A673 (cell line): Measurements from ENCODE around the gene CDX1. TPM values are rescaled to one million over a fixed set of nuclear protein-coding genes. Genes with fewer than 3 reads are reported as not detected.

Source experiments
- BruUV-seq: library from RNA; stranded (reverse); fragments of 400-500 nt; replicated peaks from 2 replicates; lab custom pipeline; 2021; lab: Mats Ljungman, UMichigan
- CTCF ChIA-PET: fragments of 300-600 bp; sonication (Branson Sonifier 250); formaldehyde crosslinking; loops from one replicate; lab custom pipeline; 2022; ENCODE audit warnings: antibody characterized with exemption; lab: Charles Lee
- POLR2A ChIA-PET: fragments of 300-600 bp; sonication (Branson Sonifier 250); formaldehyde crosslinking; loops from one replicate; lab custom pipeline; 2022; ENCODE audit warnings: antibody characterized with exemption; ENCODE audit not compliant: low non-redundant PET; lab: Charles Lee
- DNase-seq: peaks from one replicate; pipeline ENCODE4 v3.0.0-alpha.2; 2015; ENCODE audit warnings: low spot score
- H3K27ac ChIP-seq: fragments of 200-600 bp; sonication (generic); 2 replicates; pipeline ENCODE4 v1.5.1; 2016; ENCODE audit warnings: mixed run types, low read depth, mild to moderate bottlenecking, mixed read lengths, antibody characterized with exemption, low read length; ENCODE audit not compliant: poor library complexity, severe bottlenecking
- H3K27me3 ChIP-seq: fragments of 200-600 bp; sonication (generic); replicated peaks from 2 replicates; pipeline ENCODE4 v1.6.1; 2017; ENCODE audit warnings: mixed run types, low read depth, mild to moderate bottlenecking, mixed read lengths, antibody characterized with exemption, low read length; ENCODE audit not compliant: insufficient read depth, poor library complexity
- H3K36me3 ChIP-seq: fragments of 200-600 bp; sonication (generic); 2 replicates; pipeline ENCODE4 v1.6.1; 2016; ENCODE audit warnings: mixed run types, mild to moderate bottlenecking, mixed read lengths, antibody characterized with exemption, low read length; ENCODE audit not compliant: insufficient read depth, poor library complexity, severe bottlenecking
- H3K4me1 ChIP-seq: fragments of 200-600 bp; sonication (generic); 2 replicates; pipeline ENCODE4 v1.6.1; 2017; ENCODE audit warnings: mixed run types, mild to moderate bottlenecking, mixed read lengths, antibody characterized with exemption, low read length; ENCODE audit not compliant: insufficient read depth, poor library complexity, severe bottlenecking
- H3K4me3 ChIP-seq: fragments of 200-600 bp; sonication (generic); 2 replicates; pipeline ENCODE4 v1.5.1; 2016; ENCODE audit warnings: low read depth, mixed run types, mild to moderate bottlenecking, mixed read lengths, low read length; ENCODE audit not compliant: poor library complexity, severe bottlenecking
- H3K9me3 ChIP-seq: fragments of 200-600 bp; sonication (generic); 2 replicates; pipeline ENCODE4 v1.6.1; 2016; ENCODE audit warnings: mixed run types, low read depth, mild to moderate bottlenecking, mixed read lengths, antibody characterized with exemption, low read length; ENCODE audit not compliant: poor library complexity, severe bottlenecking
- EZH2 ChIP-seq: fragments of 200-600 bp; sonication (generic); IDR thresholded peaks from 2 replicates; pipeline ENCODE4 v1.6.1; 2017; ENCODE audit warnings: borderline replicate concordance, low read depth, mild to moderate bottlenecking, mixed read lengths, antibody characterized with exemption, low read length; ENCODE audit not compliant: poor library complexity, severe bottlenecking
- intact Hi-C: fragments of 100-400 bp; cut with micrococcal nuclease; formaldehyde crosslinking; loops from one replicate; pipeline ENCODE4 v1.10.0; 2022; ENCODE audit not compliant: unreplicated experiment
- total RNA-seq: library from RNA; stranded (reverse); gene quantifications from 2 replicates; pipeline ENCODE4 v1.2.3, GENCODE V29; 2021
- TF ChIP-seq, protein P1 (sequence below): fragments of 300-800, 200-600 bp; sonication (generic); conservative IDR thresholded peaks from 2 replicates; pipeline ENCODE4 v1.5.1; 2017; ENCODE audit warnings: low read depth, mild to moderate bottlenecking, antibody characterized with exemption, low read length, moderate library complexity, mixed read lengths

Gene CDX1
- total RNA-seq, 1 experiment from 2014 or later: not detected

GRCh38 chr5:150195736-150196485 lies 29.3 kb downstream of the CDX1 start:
- Histone ChIP-seq H3K27me3 (peaks cover 7% of the 10 kb centered on the region), H3K27ac (no peak overlapping the region), H3K4me3 (no peak overlapping the region), H3K36me3 (no peaks in the 10 kb centered on the region), H3K4me1 (no peaks in the 10 kb centered on the region), H3K9me3 (no peaks in the 10 kb centered on the region)
- TF ChIP-seq, protein P1, sequence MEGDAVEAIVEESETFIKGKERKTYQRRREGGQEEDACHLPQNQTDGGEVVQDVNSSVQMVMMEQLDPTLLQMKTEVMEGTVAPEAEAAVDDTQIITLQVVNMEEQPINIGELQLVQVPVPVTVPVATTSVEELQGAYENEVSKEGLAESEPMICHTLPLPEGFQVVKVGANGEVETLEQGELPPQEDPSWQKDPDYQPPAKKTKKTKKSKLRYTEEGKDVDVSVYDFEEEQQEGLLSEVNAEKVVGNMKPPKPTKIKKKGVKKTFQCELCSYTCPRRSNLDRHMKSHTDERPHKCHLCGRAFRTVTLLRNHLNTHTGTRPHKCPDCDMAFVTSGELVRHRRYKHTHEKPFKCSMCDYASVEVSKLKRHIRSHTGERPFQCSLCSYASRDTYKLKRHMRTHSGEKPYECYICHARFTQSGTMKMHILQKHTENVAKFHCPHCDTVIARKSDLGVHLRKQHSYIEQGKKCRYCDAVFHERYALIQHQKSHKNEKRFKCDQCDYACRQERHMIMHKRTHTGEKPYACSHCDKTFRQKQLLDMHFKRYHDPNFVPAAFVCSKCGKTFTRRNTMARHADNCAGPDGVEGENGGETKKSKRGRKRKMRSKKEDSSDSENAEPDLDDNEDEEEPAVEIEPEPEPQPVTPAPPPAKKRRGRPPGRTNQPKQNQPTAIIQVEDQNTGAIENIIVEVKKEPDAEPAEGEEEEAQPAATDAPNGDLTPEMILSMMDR: no peak
- TF ChIP-seq EZH2: no peak
- ChIA-PET POLR2A (no interaction called here), CTCF (no interaction called here)
- no peak for DNase-seq
- no TSS peak for BruUV-seq
- intact Hi-C loops: no loop called here

GRCh38 chr5:150196514-150196913 lies 29.9 kb downstream of the CDX1 start:
- CTCF ChIA-PET: no interaction called here
- no peaks in the 10 kb centered on the region for H3K36me3 ChIP-seq
- no TSS peak for BruUV-seq
- intact Hi-C loops: no loop called here
- peaks cover 4% of the 10 kb centered on the region for H3K27me3 ChIP-seq
- no peak overlapping the region for H3K27ac ChIP-seq
- no peak for DNase-seq
- no peak overlapping the region for H3K4me3 ChIP-seq
- TF ChIP-seq EZH2: no peak
- TF ChIP-seq, protein P1: no peak
- H3K9me3 ChIP-seq: no peaks in the 10 kb centered on the region
- POLR2A ChIA-PET: no interaction called here
- H3K4me1 ChIP-seq: no peaks in the 10 kb centered on the region

DNA sequence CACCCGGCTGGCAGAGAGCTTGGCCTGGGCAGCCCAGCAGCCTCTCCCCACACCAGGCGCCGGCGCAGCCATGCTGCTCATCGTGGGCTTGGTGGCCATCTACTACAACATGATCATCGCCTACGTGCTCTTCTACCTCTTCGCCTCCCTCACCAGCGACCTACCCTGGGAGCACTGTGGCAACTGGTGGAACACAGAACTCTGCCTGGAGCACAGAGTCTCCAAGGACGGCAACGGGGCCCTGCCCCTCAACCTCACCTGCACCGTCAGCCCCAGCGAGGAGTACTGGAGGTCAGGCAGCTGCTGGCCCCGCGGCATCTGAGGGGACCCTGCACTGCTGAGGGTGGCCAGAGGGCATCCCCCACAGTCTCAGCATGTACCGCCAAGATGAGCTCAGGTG lies 30.4 kb downstream of the CDX1 start:
- DNase-seq: no peak
- H3K9me3 ChIP-seq: no peaks in the 10 kb centered on the region
- intact Hi-C loops: no loop called here
- no peaks in the 10 kb centered on the region for H3K36me3 ChIP-seq
- BruUV-seq: no TSS peak
- CTCF ChIA-PET: no interaction called here
- H3K4me1 ChIP-seq: no peaks in the 10 kb centered on the region
- H3K27ac ChIP-seq: no peak overlapping the region
- POLR2A ChIA-PET: no interaction called here
- no peaks in the 10 kb centered on the region for H3K27me3 ChIP-seq
- H3K4me3 ChIP-seq: no peak overlapping the region
- TF ChIP-seq, protein P1: no peak
- TF ChIP-seq EZH2: no peak
